Activated CD4-positive, alpha-beta T cell treated with anti-CD3 and anti-CD28 coated beads, Interleukin-2, Interleukin-6, amounts not matched to agents 100 ng/mL and 50 ng/mL, durations not matched to agents 16 hours and 8 hours (primary cell): ENCODE measurements around the gene NR0B2.
"Not testable (repeated sequence)": the region's sequence is repeated elsewhere in the genome, so short reads cannot be mapped to it uniquely, and the experiment has no call there.

Experiments
- DNase-seq: peaks from one replicate; pipeline ENCODE4 v3.0.0-alpha.2; 2020

NR0B2 gene, protein sequence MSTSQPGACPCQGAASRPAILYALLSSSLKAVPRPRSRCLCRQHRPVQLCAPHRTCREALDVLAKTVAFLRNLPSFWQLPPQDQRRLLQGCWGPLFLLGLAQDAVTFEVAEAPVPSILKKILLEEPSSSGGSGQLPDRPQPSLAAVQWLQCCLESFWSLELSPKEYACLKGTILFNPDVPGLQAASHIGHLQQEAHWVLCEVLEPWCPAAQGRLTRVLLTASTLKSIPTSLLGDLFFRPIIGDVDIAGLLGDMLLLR

GRCh38 chr1:26913754-26914619 lies at the start of gene NR0B2:
Gene NR0B2, minus strand, starts transcription at chr1:26913975. Its CDS starts 35 bp downstream, at chr1:26913940.
- DNase-seq, result no peak

GRCh38 chr1:26961826-26962225 lies 48.1 kb upstream of the NR0B2 start:
- no peak for DNase-seq

GRCh38 chr1:26960625-26960966 lies 46.8 kb upstream of the NR0B2 start:
- DNase-seq, result no peak

DNA sequence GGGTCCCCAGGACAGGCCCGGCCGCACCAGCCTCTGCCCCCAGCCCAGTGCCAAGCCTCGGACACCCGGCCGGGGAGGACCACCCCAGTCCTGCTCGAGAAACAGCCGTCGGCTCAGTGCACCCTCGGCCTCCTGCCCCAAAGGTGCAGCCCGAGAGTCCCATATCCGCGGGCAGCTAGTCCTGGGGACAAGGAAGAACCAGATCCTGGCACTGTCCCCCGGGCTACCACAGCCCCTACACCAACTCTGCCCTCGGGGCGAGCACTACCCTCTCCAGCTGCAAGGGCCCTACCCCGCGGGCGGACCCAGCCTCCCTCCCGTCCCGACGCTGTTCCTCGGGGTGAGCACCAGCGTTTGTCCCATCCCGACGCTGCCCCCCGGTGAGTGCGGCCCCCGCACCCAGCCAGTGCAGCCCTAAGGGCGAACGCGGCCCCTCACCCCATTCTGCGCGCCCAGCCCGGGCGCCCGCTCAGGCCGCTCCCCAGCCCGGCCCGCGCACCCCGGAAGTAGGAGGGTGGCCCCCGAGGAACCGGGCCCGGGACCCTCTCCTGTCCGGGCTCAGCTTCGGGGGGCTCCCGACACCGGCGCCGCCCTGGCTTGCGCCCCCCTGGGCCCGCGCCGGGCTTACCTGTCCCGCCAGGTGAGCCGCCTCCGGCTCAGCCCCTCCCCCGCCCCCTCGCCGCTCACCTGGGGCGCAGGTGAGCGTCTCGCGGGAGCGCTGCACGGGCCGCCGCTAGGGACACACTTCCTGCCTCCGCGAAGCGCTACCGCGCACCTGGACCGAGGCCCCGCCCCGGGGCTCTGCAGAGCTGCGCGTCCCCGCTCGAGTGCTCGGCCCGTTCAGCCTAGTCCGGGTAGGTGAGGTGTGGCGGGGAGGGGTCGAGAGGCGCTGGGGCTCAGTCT lies 46.2 kb upstream of the NR0B2 start, which contains the start of gene KDF1:
Gene KDF1, minus strand, starts transcription at position 747 of the 903 bp plus-strand sequence. CDS start 8,088 bp downstream, outside the sequence.
- no peak for DNase-seq

GRCh38 chr1:26959270-26959669 lies 45.5 kb upstream of the NR0B2 start:
- DNase-seq, result no peak

DNA sequence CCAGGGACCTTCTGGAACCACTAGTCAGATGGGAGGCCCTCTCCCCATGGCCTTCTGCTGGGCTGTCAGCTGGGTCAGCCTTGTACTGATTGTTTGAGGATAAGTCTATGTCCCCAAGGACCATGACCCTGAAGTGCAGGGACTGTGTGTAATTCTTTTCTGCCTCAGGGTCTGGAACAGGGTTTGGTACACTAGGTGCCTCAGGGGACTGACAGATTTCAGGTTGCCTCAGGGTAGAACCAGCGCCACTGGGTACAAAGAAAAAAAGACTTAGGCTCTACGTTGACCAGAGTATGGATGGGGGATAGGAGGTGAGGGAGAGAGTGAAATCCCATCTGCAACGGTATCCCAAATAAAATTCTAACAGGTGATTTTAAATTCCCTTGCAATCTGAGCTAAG lies 43.5 kb upstream of the NR0B2 start:
- DNase-seq, result no peak

GRCh38 chr1:26956321-26956720 lies 42.5 kb upstream of the NR0B2 start:
- DNase-seq, result no peak

- no peak for DNase-seq
Measured at GRCh38 chr1:26953374-26953773, 39.6 kb upstream of the NR0B2 start.

DNA sequence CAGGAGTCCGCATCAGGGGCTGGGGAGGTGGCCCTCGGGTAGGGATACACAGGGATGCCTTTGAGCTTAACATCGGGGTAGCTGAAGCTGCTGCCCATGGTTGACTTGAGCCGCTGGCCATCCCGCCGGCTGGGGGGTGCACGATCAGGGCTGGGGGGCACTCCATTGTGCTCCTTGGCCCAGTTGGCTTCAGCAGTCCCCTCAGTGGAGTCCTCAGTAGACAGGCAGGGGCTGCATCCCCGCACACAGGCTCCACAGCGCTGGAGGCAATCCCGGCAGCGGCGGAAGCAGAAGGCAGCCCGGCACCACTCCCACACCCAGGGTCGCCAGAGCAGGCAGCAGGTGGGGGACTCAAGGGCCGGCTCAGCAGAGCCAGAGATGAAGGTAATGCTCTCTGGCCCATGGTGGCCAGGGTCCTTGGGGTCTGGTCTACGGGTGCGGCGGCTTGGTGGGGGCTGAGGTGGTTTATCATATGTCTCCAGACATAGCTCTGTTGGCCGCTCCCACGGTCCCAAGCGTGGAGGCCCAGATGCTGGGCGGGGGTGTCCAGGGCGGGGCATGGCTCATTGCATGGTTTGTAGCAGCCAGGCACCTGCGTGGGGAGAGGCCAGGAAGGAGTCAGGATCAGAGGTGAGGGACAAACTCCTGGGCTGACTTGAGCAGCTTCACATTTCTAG lies 38.2 kb upstream of the NR0B2 start:
- DNase-seq, result no peak

DNA sequence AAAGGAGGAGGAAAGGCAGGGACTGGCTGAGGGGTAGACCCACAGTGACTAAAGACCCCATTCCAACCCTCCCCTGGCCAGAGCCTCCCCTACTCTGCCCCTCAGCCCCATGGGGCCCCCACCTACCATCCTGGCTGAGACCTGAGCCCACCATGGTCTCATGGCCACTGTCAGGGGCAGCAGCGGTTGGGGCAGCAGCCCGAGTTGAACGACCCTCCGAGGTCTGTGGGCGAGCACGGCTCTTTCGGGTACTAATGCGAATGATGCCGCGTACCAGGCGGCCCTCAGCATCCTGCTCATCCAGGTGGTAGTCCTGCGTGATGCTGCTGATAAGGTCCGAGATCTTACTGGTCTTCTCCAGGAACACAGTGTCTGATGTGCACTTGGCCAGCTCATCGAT lies 37.4 kb upstream of the NR0B2 start:
- no peak for DNase-seq

DNA sequence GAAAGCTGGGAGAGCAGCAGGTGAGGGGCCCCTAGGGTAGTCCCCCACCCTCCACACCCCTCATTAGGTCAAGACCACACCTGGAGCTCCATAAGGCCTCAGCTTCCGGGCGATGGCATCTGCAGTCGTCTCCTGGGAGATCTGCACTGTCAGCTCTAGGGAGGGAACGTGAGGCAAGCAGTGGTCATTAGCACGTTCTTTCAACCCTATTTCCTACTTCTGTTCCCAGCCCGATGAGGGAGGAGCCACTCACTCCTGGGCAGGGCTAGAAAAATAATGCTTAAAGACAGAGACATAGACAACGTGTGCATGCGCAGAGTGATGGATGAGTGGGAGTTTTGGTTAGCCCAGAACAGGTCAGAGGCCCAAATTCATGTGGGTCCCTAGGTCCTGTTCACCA lies 36.8 kb upstream of the NR0B2 start:
- DNase-seq, result no peak

- DNase-seq, result no peak
Measured at GRCh38 chr1:26949926-26950319, 36.1 kb upstream of the NR0B2 start.

DNA sequence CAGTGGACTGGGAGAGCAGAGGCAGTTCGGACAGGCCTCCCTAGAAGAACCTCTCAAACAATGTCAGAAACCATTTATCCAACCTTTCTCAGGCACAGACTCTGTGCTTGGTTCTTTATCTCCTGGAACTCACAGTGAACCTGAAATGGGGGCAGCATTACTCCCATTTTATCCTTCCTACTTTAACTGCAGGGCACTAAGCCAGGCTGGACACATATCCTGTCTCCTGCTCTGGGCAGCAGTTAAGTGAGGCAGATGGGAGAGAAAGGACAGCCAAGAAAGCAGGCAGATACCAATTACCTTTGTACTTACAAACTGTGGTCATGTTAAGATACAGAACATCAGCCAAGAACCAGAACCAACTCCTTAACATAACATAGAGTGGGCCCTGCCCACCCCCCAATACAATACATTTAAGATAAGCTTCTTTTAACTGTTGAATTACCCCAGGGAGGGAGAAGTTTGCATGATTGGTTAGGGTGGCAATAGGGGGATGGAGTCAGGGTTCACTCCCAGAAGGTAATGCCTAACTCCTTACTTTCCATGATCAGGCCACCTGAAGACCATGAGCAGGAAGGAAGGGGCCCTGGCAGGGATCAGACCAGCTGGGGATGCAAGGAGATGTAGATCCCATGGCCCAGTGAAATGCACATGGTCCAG lies 35.6 kb upstream of the NR0B2 start:
- no peak for DNase-seq

DNA sequence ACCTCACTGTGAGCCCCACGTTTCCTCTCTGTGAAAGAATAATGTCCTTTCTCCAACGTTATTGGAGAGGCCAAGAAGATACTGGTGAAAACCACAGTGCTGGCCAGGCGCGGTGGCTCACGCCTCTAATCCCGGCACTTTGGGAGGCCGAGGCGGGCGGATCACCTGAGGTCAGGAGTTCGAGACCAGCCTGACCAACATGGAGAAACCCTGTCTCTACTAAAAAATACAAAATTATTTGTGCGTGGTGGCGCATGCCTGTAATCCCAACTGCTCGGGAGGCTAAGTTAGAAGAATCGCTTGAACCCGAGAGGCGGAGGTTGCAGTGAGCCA lies 34.9 kb upstream of the NR0B2 start:
- DNase-seq, result not testable (repeated sequence)

DNA sequence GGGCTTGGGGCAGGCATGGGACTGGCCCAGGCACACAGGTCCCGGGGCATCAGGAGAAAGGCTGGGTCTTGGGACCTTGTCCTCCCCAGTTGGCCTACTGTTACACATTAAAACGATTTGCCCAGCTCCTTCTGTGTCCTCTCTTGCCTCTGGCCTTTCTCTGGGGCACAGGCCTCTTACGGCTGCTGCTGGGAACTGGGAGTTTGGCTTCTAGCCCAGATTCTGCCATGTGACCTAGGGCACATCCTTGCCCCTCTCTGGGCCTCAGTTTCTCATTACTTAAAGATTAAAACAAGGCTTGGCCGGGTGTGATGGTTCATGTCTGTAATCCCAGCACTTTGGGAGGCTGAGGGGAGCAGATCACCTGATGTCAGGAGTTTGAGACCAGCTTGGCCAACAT lies 32.5 kb upstream of the NR0B2 start:
- DNase-seq, result no peak

GRCh38 chr1:26945728-26946127 lies 32.0 kb upstream of the NR0B2 start:
- DNase-seq, result no peak

GRCh38 chr1:26945138-26945537 lies 31.4 kb upstream of the NR0B2 start:
- no peak for DNase-seq

DNA sequence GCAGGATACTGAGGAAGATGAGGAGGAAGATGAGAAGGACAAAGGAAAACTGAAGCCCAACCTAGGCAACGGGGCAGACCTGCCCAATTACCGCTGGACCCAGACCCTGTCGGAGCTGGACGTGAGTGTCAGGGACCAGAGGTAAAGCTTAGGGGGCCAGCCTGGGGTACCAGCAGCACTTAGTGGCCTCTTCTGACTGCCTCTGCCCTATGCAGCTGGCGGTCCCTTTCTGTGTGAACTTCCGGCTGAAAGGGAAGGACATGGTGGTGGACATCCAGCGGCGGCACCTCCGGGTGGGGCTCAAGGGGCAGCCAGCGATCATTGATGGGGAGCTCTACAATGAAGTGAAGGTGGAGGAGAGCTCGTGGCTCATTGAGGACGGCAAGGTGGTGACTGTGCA lies 28.9 kb upstream of the NR0B2 start:
- DNase-seq, result no peak

GRCh38 chr1:26941311-26941710 lies 27.5 kb upstream of the NR0B2 start:
- no peak for DNase-seq

- DNase-seq, result no peak
Measured at GRCh38 chr1:26938659-26939025, 24.9 kb upstream of the NR0B2 start.

DNA sequence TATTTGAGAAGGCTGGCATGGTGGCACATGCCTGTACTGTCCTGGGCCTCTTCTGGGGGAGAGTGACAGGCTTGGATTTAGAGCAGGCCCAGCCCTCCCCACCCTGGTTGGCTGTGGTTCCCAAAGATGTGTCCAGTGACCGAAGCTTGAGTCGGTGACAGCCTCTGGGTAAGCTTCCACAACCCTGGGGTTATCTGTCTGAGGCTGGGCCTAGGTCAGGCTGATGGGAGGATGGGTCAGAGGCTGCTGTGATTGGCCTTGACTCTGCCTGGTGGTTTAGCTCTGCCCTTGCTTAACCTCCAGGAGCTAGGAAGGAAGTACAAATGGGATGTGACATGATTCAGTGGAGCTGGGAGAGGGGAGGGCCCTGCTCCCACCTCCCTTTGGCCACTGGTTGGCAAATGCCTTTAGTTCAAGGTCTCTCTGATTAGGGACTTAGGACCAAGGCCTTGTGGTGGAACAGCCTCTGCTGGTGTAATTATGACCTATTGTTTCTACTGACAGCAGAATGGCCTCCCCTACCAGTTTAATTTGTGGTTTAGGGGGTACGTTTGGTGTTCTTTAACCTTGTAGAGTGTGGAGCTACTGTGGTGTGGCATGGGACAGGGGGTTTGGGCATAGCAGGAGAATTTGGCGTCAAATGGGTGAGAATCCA lies 24.4 kb upstream of the NR0B2 start:
- DNase-seq, result no peak

- no peak for DNase-seq
Measured at GRCh38 chr1:26936823-26937222, 23.0 kb upstream of the NR0B2 start.
